HepG2 (cell line): ENCODE data around the gene CEP78. TPM values are rescaled to one million over a fixed set of nuclear protein-coding genes. Genes with fewer than 3 reads are reported as not detected.

ENCODE experiments used
- ARNT ChIP-seq: fragments of 450-650 bp; IDR thresholded peaks from 2 replicates; pipeline ENCODE4 v1.6.1; 2017
- ASH2L ChIP-seq: fragments of 300-600, 200-600 bp; sonication (generic); IDR thresholded peaks from 2 replicates; pipeline ENCODE4 v1.7.0; 2017; ENCODE audit warnings: low read depth, mild to moderate bottlenecking, moderate library complexity, mixed read lengths, low read length; ENCODE audit not compliant: insufficient read length
- BORCS8-MEF2B ChIP-seq: sonication (generic); formaldehyde crosslinking; IDR thresholded peaks from 2 replicates; pipeline ENCODE4 v1.8.0; 2022; ENCODE audit warnings: mild to moderate bottlenecking, missing genetic modification reagents
- CEBPB ChIP-seq: IDR thresholded peaks from 2 replicates; pipeline ENCODE4 v1.6.1; 2011; ENCODE audit warnings: low read depth, low read length, improper control_type of control experiment, borderline replicate concordance
- FOXK2 ChIP-seq: fragments of 450-650 bp; IDR thresholded peaks from 2 replicates; pipeline ENCODE4 v1.6.1; 2016
- FOXO1 ChIP-seq: sonication (generic); formaldehyde crosslinking; IDR thresholded peaks from 2 replicates; pipeline ENCODE4 v1.4.0; 2020; ENCODE audit warnings: missing genetic modification reagents
- HNF4A ChIP-seq: sonication (generic); formaldehyde crosslinking; IDR thresholded peaks from 2 replicates; pipeline ENCODE4 v1.4.0; 2020; ENCODE audit warnings: missing genetic modification reagents
- KLF15 ChIP-seq: sonication (generic); formaldehyde crosslinking; IDR thresholded peaks from 2 replicates; pipeline ENCODE4 v1.8.1; 2023; ENCODE audit warnings: borderline replicate concordance, mild to moderate bottlenecking, inconsistent platforms, missing genetic modification reagents, mixed read lengths
- PAF1 ChIP-seq: IDR thresholded peaks from 2 replicates; pipeline ENCODE4 v1.6.1; 2016; ENCODE audit warnings: missing genetic modification reagents, missing compliant biosample characterization
- REPIN1 ChIP-seq: sonication (generic); formaldehyde crosslinking; IDR thresholded peaks from 2 replicates; pipeline ENCODE4 v1.8.0; 2022; ENCODE audit warnings: missing genetic modification reagents, low read depth, mild to moderate bottlenecking, borderline replicate concordance
- RNF2 ChIP-seq: fragments of 450-650 bp; conservative IDR thresholded peaks from 2 replicates; pipeline ENCODE4 v1.6.1; 2016; ENCODE audit warnings: low read depth
- THAP9 ChIP-seq: sonication (generic); formaldehyde crosslinking; IDR thresholded peaks from 2 replicates; pipeline ENCODE4; 2020; ENCODE audit warnings: missing genetic modification reagents, mild to moderate bottlenecking, borderline replicate concordance
- ZNF639 ChIP-seq: conservative IDR thresholded peaks from 2 replicates; pipeline ENCODE4 v1.6.1; 2018; ENCODE audit warnings: missing genetic modification reagents
- ZNF7 ChIP-seq: IDR thresholded peaks from 2 replicates; pipeline ENCODE4 v1.6.1; 2016; ENCODE audit warnings: missing biosample characterization, missing genetic modification reagents
- ZNF749 ChIP-seq: sonication (generic); formaldehyde crosslinking; IDR thresholded peaks from 2 replicates; pipeline ENCODE4 v1.8.0; 2022; ENCODE audit warnings: mild to moderate bottlenecking, missing genetic modification reagents, moderate library complexity, borderline replicate concordance
- ZNF776 ChIP-seq: sonication (generic); formaldehyde crosslinking; IDR thresholded peaks from 2 replicates; pipeline ENCODE4 v1.4.0; 2020; ENCODE audit warnings: mild to moderate bottlenecking, missing genetic modification reagents
- polyA plus RNA-seq, 8 experiments: library from polyadenylated mRNA; depleted of rRNA in 3 of 8; stranded (reverse) in 7 of 8; unstranded in 1 of 8; fragments of >200 nt; fragmentation: Illumina TruSeq in 4 of 8; extraction: Trizol in 4 of 8; gene quantifications; 2 replicates each; pipeline versions ENCODE4 v1.2.1 to v1.2.3, GENCODE V29; 2011 to 2016; ENCODE audit warnings: low read depth in 4 of 8, missing spikeins in 1 of 8, mixed read lengths in 1 of 8; ENCODE audit not compliant: insufficient read depth in 1 of 8
- total RNA-seq, 5 experiments: library from RNA; depleted of rRNA; stranded (reverse); fragments of >200 nt; fragmentation: Illumina TruSeq; extraction: Trizol; gene quantifications; 2 replicates each; pipeline ENCODE4 v1.2.3, GENCODE V29; 2016; ENCODE audit warnings: low read depth in 1 of 5
- TF ChIP-seq, protein P1 (sequence below): sonication (generic); formaldehyde crosslinking; IDR thresholded peaks from 2 replicates; pipeline ENCODE4 v1.4.0; 2020; ENCODE audit warnings: missing genetic modification reagents
- TF ChIP-seq, protein P2 (sequence below): sonication (generic); formaldehyde crosslinking; IDR thresholded peaks from 2 replicates; pipeline ENCODE4 v1.4.0; 2020; ENCODE audit warnings: missing genetic modification reagents
- TF ChIP-seq, protein P3 (sequence below): fragments of 450-650 bp; IDR thresholded peaks from 2 replicates; pipeline ENCODE4 v1.6.1; 2017
- TF ChIP-seq, protein P4 (sequence below): sonication (generic); formaldehyde crosslinking; IDR thresholded peaks from 2 replicates; pipeline ENCODE4 v1.5.1; 2020; ENCODE audit warnings: mild to moderate bottlenecking, missing genetic modification reagents

CEP78 gene
- total and polyA plus RNA-seq, 2 of the 13 experiments (the other 11 are each of a cell fraction or from before 2014, with no cell fraction given), result 5.1 to 30.8 TPM

DNA sequence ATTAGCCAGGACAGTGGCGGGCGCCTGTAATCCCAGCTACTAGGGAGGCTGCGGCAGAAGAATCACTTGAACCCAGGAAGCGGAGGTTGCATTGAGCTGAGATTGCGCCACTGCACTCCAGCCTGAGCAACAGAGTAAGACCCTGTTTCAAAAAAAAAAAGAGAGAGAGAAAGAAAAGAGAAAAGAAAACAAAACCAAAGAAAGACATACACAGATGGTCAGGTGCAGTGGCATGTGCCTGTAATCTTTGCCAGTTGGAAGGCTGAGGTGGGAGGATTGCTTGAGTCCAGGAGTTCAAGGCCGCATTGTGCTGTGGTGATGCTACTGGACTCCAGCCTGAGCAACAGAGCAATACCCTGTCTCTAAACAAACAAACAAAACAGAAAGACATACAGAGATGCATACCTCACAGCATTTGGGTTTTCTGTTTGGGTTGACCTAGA is 51.1 kb downstream of the CEP78 start (continued):
- TF ChIP-seq ZNF639 (no peak), FOXK2 (peak; percentile 80), PAF1 (CRISPR knock-in tag) (no peak), ZNF7 (no peak), ZNF749 (CRISPR knock-in tag) (no peak), KLF15 (CRISPR knock-in tag) (no peak), ZNF776 (CRISPR knock-in tag) (no peak), REPIN1 (peak; percentile 86), THAP9 (CRISPR knock-in tag) (no peak), ARNT (no peak), CEBPB (peak; percentile 42; the same call in 1 of the 2 replicates), RNF2 (0 out of 2 replicates have a peak, but pooled peaks have one; percentile 20), BORCS8-MEF2B (no peak), ASH2L (peak; percentile 58), FOXO1 (peak; percentile 91), HNF4A (CRISPR knock-in tag) (peak; percentile 96)
- TF ChIP-seq, protein P1, sequence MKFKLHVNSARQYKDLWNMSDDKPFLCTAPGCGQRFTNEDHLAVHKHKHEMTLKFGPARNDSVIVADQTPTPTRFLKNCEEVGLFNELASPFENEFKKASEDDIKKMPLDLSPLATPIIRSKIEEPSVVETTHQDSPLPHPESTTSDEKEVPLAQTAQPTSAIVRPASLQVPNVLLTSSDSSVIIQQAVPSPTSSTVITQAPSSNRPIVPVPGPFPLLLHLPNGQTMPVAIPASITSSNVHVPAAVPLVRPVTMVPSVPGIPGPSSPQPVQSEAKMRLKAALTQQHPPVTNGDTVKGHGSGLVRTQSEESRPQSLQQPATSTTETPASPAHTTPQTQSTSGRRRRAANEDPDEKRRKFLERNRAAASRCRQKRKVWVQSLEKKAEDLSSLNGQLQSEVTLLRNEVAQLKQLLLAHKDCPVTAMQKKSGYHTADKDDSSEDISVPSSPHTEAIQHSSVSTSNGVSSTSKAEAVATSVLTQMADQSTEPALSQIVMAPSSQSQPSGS (CRISPR knock-in tag), result peak; percentile 75
- TF ChIP-seq, protein P2, sequence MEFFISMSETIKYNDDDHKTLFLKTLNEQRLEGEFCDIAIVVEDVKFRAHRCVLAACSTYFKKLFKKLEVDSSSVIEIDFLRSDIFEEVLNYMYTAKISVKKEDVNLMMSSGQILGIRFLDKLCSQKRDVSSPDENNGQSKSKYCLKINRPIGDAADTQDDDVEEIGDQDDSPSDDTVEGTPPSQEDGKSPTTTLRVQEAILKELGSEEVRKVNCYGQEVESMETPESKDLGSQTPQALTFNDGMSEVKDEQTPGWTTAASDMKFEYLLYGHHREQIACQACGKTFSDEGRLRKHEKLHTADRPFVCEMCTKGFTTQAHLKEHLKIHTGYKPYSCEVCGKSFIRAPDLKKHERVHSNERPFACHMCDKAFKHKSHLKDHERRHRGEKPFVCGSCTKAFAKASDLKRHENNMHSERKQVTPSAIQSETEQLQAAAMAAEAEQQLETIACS (CRISPR knock-in tag), result no peak
- TF ChIP-seq, protein P3, sequence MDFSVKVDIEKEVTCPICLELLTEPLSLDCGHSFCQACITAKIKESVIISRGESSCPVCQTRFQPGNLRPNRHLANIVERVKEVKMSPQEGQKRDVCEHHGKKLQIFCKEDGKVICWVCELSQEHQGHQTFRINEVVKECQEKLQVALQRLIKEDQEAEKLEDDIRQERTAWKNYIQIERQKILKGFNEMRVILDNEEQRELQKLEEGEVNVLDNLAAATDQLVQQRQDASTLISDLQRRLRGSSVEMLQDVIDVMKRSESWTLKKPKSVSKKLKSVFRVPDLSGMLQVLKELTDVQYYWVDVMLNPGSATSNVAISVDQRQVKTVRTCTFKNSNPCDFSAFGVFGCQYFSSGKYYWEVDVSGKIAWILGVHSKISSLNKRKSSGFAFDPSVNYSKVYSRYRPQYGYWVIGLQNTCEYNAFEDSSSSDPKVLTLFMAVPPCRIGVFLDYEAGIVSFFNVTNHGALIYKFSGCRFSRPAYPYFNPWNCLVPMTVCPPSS, result no peak
- TF ChIP-seq, protein P4, sequence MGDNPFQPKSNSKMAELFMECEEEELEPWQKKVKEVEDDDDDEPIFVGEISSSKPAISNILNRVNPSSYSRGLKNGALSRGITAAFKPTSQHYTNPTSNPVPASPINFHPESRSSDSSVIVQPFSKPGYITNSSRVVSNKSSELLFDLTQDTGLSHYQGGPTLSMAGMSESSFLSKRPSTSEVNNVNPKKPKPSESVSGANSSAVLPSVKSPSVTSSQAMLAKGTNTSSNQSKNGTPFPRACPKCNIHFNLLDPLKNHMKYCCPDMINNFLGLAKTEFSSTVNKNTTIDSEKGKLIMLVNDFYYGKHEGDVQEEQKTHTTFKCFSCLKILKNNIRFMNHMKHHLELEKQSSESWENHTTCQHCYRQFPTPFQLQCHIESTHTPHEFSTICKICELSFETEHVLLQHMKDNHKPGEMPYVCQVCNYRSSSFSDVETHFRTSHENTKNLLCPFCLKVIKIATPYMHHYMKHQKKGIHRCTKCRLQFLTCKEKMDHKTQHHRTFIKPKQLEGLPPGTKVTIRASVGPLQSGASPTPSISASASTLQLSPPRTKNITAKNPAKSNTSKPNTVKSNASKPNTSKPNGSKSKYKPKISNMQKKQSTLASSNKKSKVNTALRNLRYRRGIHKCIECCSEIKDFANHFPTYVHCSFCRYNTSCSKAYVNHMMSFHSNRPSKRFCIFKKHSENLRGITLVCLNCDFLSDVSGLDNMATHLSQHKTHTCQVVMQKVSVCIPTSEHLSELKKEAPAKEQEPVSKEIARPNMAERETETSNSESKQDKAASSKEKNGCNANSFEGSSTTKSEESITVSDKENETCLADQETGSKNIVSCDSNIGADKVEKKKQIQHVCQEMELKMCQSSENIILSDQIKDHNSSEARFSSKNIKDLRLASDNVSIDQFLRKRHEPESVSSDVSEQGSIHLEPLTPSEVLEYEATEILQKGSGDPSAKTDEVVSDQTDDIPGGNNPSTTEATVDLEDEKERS (CRISPR knock-in tag), result peak; percentile 60; the same call in 1 of the 2 replicates
